NCI-H526 (cell line): ENCODE data around the gene TM4SF4.

Source experiments
- DNase-seq, 2 experiments: peaks; one replicate each; lab custom pipeline; 2025; lab: John Stamatoyannopoulos, UW

Gene TM4SF4

GRCh38 chr3:149455366-149455765 lies 19.1 kb upstream of the TM4SF4 start:
- DNase-seq, result no peak

GRCh38 chr3:149455989-149456388 lies 18.5 kb upstream of the TM4SF4 start:
- no peak for DNase-seq

DNA sequence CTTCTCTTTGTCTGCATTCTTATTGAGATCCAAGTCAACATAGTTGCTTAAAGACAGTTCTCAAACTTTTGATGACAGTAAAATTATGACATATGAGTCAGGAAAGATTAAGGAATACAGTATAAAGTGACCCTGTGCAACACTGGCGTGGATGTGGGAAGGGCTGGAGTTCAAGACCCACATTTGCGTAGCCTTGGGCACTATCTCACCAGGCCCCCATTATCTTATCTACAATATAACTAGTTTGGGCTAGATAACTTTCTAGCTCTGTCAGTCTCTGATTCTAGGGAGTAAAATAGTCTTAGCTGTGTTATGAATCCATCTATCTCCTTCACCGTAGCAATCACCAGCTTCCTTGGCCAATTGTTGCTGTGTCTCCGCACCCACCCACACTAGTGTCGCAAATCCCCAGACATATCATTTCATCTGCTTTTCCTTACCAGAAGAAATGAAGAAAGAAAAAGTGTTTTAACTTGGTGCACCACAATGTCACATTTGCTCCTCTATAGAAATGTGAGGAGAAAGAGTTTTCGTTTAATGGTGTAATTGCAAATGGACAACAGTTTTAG lies 14.9 kb upstream of the TM4SF4 start:
- DNase-seq, result no peak

DNA sequence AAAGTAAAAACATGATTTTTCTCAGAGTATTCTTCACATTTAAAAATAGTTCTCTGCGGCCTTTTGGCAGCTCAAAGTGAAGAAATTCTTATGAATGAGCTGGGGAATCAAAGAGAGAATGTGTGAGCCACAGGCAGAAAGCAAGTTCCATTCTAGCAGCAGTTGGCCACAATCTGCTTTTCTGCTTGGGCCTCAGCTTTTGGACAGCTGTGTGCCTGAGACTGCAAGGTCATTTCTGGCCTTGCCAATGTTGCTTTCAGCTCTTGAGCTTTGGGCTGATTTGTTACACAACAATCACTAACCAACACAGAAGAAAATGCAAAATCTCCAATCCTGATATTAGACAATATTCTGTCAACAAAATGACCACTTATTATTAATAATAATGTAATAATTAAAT lies 14.4 kb upstream of the TM4SF4 start:
- DNase-seq, result no peak

GRCh38 chr3:149462051-149462450 lies 12.4 kb upstream of the TM4SF4 start:
- DNase-seq, result no peak

- DNase-seq, result no peak
Measured at GRCh38 chr3:149462581-149463011, 11.9 kb upstream of the TM4SF4 start.

- DNase-seq, result no peak
Measured at GRCh38 chr3:149463921-149464320, 10.6 kb upstream of the TM4SF4 start.

GRCh38 chr3:149464542-149465328 lies 9.8 kb upstream of the TM4SF4 start:
- DNase-seq, result no peak

GRCh38 chr3:149465351-149465883 lies 9.1 kb upstream of the TM4SF4 start:
- no peak for DNase-seq

DNA sequence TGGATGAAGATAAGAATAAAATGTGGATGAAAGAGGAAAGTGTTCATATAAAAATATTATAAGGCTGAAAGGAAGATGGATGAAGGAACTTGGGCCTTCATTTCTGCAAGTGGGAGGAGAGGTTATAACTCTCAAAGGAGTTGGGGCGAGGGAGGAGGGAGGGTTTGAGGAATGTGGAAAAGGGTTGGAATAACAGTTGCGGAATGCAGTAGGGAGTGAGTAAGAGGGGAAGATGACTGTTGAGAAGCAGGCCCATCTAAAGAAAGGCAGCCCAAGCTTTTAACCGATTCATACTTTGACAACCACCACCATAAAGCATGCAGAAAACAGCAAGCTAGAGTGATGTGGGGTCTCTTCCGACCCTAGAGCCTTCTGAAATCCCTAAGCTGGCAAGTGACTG lies 8.3 kb upstream of the TM4SF4 start:
- no peak for DNase-seq

DNA sequence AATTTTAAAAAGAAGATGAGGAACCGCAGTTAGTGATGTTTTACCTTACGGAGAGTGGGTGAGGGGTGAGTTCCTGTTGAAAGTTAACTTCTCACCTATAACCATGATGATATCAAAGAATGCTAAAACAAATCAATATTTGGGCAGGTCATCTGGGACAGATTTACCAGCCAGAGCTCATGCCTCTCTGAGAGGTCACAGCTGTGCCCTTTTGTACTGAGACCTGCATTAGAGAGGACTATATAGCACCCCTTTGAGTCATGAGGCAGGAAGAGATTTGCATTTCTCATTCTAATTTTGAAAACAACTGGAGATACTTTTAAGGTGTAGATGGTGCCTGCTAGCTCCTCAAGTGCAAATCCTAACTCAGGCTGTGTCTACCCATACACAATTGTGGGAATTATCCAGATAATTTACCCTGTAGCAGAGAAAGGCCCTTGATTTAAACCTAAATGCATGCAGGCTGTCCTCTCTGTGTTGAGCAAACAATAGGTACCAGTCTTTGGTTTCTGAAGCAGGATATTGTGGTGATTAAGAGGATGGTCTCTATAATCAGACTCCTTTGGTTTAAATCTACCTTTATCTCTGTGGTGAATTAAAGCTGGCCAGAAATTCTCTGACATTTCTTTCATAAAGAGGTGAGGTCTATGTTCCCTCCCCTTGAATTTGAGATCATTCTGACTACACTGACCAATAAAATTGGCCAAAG lies 5.8 kb upstream of the TM4SF4 start:
- peak in 1 of 2 experiments; percentile 7 for DNase-seq

- DNase-seq, result no peak
Measured at GRCh38 chr3:149470381-149470780, 4.1 kb upstream of the TM4SF4 start.

DNA sequence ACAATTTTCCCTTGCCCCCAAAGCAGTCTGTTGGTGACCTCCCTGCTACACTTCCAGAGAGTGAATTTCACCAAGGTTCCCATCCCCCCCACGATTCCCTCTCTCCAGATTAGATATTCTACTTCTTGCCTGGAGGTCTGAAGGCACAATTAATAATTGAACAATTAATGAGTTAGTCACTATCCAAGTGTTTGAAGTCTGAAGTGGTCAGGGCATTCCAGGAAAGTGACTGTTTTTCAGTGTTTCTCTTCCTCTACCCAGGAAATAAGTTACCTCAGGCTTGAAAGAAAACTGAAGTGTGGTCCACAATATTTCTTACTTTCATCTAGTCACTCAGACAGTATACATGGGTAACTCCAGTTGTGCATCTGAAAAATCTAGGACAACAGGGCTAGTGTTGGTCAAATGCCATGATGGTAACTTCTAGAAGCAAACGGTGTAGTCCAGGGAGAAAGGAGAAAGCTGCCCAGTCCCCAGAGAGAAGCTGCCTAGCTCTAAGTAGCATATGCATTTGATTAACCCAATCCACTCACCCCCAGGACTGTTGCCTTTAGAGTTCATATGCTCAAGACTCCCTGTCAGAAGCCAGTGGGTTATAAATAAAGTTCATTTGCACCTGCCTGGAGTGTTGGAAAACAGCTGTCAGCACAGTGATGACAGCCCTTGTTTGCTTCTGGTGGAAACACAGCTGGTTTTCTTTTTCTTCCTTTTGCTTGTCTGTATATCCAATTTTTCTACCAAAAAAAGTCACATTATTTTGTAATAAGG lies 2.3 kb upstream of the TM4SF4 start:
- no peak for DNase-seq

DNA sequence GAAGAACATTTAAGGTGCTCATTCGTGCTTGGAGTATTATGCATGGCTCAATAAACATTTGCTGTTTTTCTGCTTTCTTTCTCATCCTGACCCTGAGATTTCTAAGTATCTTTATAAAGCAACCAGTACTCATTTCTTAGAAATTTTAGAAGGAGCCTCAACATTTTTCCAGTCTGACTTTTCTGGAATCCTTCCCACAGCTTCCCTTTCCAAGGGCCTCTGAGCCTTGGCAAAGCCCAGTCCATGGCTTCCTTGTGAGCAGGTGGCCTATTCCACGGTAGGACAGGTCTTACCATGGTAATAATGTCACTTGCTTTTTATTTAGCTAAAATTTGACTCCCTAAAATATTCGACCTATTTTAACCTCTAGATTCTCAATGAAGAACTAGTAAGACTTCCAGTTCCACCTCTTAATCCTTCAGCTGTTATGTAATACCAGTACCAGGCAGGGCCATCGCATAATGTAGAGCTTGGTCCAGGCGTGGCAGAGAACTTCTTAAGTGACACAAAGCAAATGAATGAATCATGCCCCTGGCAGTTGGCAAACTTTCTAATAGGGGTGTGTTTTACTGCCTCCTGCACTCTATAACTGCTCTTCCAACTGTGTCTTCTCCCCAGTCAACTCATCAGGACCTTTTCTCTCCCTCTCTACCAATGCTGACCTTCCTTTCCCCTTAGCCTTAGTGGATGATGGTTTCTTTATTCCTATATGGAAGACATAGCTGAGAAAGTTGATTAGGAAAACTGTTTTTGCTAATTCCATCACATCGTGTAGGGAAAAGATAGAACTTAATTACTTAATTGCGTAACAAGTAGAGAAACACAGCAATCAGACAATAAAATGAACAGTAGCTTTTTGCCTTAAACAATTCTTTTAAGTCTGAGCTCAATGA lies 894 bp upstream of the TM4SF4 start:
- DNase-seq, result no peak

- DNase-seq, result no peak
Measured at GRCh38 chr3:149475451-149476060, 1.1 kb downstream of the TM4SF4 start.

- DNase-seq, result no peak
Measured at GRCh38 chr3:149476225-149476624, 1.7 kb downstream of the TM4SF4 start.

DNA sequence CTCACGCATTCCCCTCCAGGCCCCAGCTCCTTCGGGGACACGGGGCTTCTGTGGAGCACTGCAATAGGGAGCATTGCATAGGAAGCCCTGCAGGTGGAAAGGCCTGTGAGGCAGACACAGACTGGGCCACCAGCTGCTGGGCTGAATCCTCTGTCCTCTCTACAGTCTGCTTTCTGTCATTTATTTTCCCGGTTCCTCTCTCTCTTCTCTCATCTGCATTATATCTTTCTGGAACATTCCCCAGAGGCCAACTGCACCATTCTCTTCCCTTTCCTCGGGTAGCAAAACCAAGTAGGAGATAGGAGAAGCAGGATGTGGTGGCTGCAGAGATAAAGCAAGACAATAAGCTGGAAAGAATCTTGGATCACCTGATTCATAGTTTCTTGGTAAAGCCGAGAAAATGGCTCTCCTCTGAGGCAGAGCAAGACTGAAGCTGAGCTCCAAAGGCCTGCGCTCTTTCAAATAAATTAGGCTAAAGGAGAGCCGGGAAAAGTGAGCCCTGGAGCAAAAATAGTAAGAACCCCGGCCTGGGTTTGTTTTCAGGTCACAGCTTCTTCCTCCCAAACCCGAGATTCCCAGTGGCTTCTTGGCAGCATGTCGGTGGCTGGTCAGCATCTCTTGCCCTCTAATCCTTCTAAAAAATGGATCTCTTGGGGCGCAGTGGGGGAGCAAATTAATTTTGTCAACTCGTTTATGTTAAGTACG lies 5.3 kb downstream of the TM4SF4 start:
- DNase-seq, result peak in 1 of 2 experiments; percentile 43

DNA sequence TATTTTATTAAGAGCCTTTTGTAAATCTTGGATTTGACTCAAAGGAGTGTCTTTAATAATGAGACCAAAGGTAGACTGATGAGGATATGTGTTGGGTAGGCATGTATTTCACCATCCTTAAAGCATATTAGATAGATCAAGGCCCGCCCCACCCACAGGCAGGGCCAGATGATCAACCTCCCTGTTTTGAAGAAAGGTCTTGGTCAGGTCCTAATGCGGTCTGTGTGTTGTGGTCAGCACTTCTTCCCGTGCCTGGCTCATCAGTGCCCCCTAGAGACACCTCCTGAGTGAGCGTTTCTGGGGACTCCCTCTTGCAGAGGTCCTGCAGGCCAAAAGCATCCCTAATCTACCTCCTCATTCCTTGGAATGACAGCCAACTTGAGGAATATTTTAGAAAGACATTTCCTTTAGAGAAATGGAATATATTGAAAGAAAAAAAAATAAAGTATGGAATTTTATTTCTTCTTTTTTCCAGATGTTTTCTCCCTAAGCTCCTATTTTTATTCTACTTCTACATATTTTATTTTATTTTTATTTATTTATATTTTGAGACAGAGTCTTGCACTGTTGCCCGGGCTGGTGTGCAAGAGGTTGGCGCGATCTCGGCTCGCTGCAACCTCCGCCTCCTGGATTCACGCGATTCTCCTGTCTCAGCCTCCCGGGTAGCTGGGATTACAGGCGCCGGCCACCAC lies 6.0 kb downstream of the TM4SF4 start:
- peak; percentile 87 to 95 for DNase-seq

DNA sequence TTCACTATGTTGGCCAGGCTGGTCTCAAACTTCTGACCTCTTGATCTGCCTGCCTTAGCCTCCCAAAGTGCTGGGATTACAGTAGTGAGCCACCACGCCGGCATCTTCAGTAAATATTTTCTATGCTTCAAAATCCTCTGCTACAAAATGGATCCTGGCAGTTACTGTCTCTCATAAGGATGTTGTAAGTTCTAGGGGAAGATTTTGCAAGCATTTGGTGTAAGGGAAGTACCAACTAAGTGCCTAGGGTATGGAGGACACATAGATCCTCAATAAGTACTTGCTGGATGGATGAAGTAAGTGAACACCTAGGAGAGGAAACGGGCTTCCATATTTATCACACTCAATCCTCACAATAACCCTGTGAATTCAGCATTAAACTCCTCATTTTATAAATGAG lies 6.6 kb downstream of the TM4SF4 start:
- DNase-seq, result no peak
